Esophagus muscularis mucosa (tissue), 4 donors: ENCODE data around the gene SLC9A4. TPM values are rescaled to one million over a fixed set of nuclear protein-coding genes. Genes with fewer than 3 reads are reported as not detected.

Source experiments
- DNase-seq: peaks from one replicate; pipeline ENCODE4 v3.0.0-alpha.2; 2017; ENCODE audit errors: extremely low spot score
- H3K27ac ChIP-seq, 4 donors: fragments of 200-600 bp; sonication (generic); replicated peaks in 1 of 4; 1 replicate in 3 of 4; 2 replicates in 1 of 4; pipeline ENCODE4 v1.5.1; 2016 to 2019; ENCODE audit warnings: mild to moderate bottlenecking in 1 of 4
- H3K27me3 ChIP-seq, 4 donors: fragments of 200-600 bp; sonication (generic); one replicate each; pipeline versions ENCODE4 v1.5.1 to v1.6.0; 2016 to 2019
- H3K36me3 ChIP-seq, 4 donors: fragments of 200-600 bp; sonication (generic); one replicate each; pipeline ENCODE4 v1.5.1; 2016 to 2019
- H3K4me1 ChIP-seq, 4 donors: fragments of 200-600 bp; sonication (generic); one replicate each; pipeline ENCODE4 v1.5.1; 2016 to 2019
- H3K4me3 ChIP-seq, 4 donors: fragments of 200-600 bp; sonication (generic); 1 replicate in 2 of 4; 2 replicates in 2 of 4; pipeline ENCODE4 v1.5.1; 2016 to 2019; ENCODE audit warnings: mild to moderate bottlenecking in 4 of 4, moderate library complexity in 1 of 4
- H3K9me3 ChIP-seq, 4 donors: fragments of 200-600 bp; sonication (generic); 1 replicate in 3 of 4; 2 replicates in 1 of 4; pipeline ENCODE4 v1.5.1; 2016 to 2019
- CTCF ChIP-seq, 3 experiments: fragments of 200-600 bp in 2 of 3; fragments of 450-650 bp in 1 of 3; sonication (generic) in 2 of 3; IDR thresholded peaks; one replicate each; pipeline ENCODE4 v1.5.1; 2017 to 2019; ENCODE audit warnings: antibody characterized with exemption in 3 of 3, mild to moderate bottlenecking in 2 of 3, moderate library complexity in 1 of 3
- EP300 ChIP-seq: sonication (generic); formaldehyde crosslinking; IDR thresholded peaks from one replicate; pipeline ENCODE4 v1.6.1; 2017; ENCODE audit warnings: antibody characterized with exemption
- POLR2A ChIP-seq: fragments of 450-650 bp; IDR thresholded peaks from one replicate; pipeline ENCODE4 v1.6.1; 2017; ENCODE audit warnings: antibody characterized with exemption, moderate library complexity, mild to moderate bottlenecking, low read depth
- POLR2AphosphoS5 ChIP-seq, 2 donors: sonication (generic); formaldehyde crosslinking; IDR thresholded peaks; one replicate each; pipeline ENCODE4 v1.6.1; 2017; ENCODE audit warnings: antibody characterized with exemption in 2 of 2
- WGBS: methylation state at CpG from one replicate; pipeline ENCODE4 v1.1.5; 2018; 5-methylcytosine and 5-hydroxymethylcytosine counted together
- intact Hi-C: fragments of 100-400 bp; cut with DNase I; formaldehyde crosslinking; loops from one replicate; pipeline ENCODE4 v1.15.1; 2023
- total RNA-seq, 4 donors: library from RNA; depleted of rRNA; stranded (reverse); fragments of >200 nt; gene quantifications; one replicate each; pipeline versions ENCODE4 v1.1.0 to v1.2.1, GENCODE V29; 2016

The SLC9A4 gene
- total RNA-seq, 4 donors from 2014 or later: not detected

GRCh38 chr2:102505290-102505689, 32.3 kb downstream of the SLC9A4 start:
- H3K27me3 ChIP-seq: peaks cover 0 to 18% (median 0%) of the 10 kb centered on the region in 4 donors
- TF ChIP-seq POLR2AphosphoS5 (IDR thresholded peaks at IDR 0.05) (no peak), POLR2A (no peak), EP300 (no peak)
- no peaks in the 10 kb centered on the region for H3K36me3 ChIP-seq
- intact Hi-C loops: no loop called here
- peak; percentile 89 for DNase-seq
- WGBS: 69% methylated on average over 10 of the region's 10 CpGs
- H3K4me1 ChIP-seq: no peaks in the 10 kb centered on the region
- H3K9me3 ChIP-seq: no peaks in the 10 kb centered on the region
- H3K4me3 ChIP-seq: no peak overlapping the region
- no peak overlapping the region for H3K27ac ChIP-seq

GRCh38 chr2:102506743-102507142, 33.7 kb downstream of the SLC9A4 start:
- intact Hi-C loops: no loop called here
- H3K36me3 ChIP-seq: no peaks in the 10 kb centered on the region
- WGBS: 87% methylated on average over 5 of the region's 5 CpGs
- peak; percentile 24 for DNase-seq
- H3K4me3 ChIP-seq: no peak overlapping the region
- no peaks in the 10 kb centered on the region for H3K9me3 ChIP-seq
- no peak for TF ChIP-seq EP300
- TF ChIP-seq POLR2AphosphoS5 (IDR thresholded peaks at IDR 0.05): no peak
- TF ChIP-seq CTCF (IDR thresholded peaks at IDR 0.05): no peak
- no peak for TF ChIP-seq POLR2A
- H3K27ac ChIP-seq: no peak overlapping the region
- peaks cover 0 to 18% (median 0%) of the 10 kb centered on the region in 4 donors for H3K27me3 ChIP-seq
- no peaks in the 10 kb centered on the region for H3K4me1 ChIP-seq

GRCh38 chr2:102508863-102509262, 35.8 kb downstream of the SLC9A4 start:
- Histone ChIP-seq H3K4me3 (no peak overlapping the region), H3K4me1 (no peaks in the 10 kb centered on the region), H3K27ac (no peak overlapping the region), H3K9me3 (no peaks in the 10 kb centered on the region), H3K36me3 (no peaks in the 10 kb centered on the region), H3K27me3 (peaks cover 0 to 13% (median 0%) of the 10 kb centered on the region in 4 donors)
- TF ChIP-seq EP300 (no peak), POLR2AphosphoS5 (IDR thresholded peaks at IDR 0.05) (no peak), CTCF (IDR thresholded peaks at IDR 0.05) (no peak), POLR2A (no peak)
- DNase-seq: no peak
- intact Hi-C loops: no loop called here
- WGBS: 52% methylated on average over 4 of the region's 4 CpGs

- DNase-seq: no peak
- no peaks in the 10 kb centered on the region for H3K36me3 ChIP-seq
- no peak overlapping the region for H3K27ac ChIP-seq
- no peaks in the 10 kb centered on the region for H3K9me3 ChIP-seq
- no peak overlapping the region for H3K4me3 ChIP-seq
- peaks cover 0 to 13% (median 0%) of the 10 kb centered on the region in 4 donors for H3K27me3 ChIP-seq
- 68% methylated on average over 2 of the region's 2 CpGs for WGBS
- intact Hi-C loops: no loop called here
- H3K4me1 ChIP-seq: no peaks in the 10 kb centered on the region
- TF ChIP-seq EP300: no peak
- TF ChIP-seq POLR2A: no peak
- no peak for TF ChIP-seq POLR2AphosphoS5 (IDR thresholded peaks at IDR 0.05)
- TF ChIP-seq CTCF (IDR thresholded peaks at IDR 0.05): no peak
These were observed 36.7 kb downstream of the SLC9A4 start for GRCh38 chr2:102509749-102510148.

- H3K4me1 ChIP-seq: no peaks in the 10 kb centered on the region
- WGBS: 76% methylated on average over 2 of the region's 2 CpGs
- H3K27ac ChIP-seq: no peak overlapping the region
- TF ChIP-seq EP300 (no peak), POLR2AphosphoS5 (IDR thresholded peaks at IDR 0.05) (no peak), POLR2A (no peak), CTCF (IDR thresholded peaks at IDR 0.05) (no peak)
- no peaks in the 10 kb centered on the region for H3K9me3 ChIP-seq
- no peak overlapping the region for H3K4me3 ChIP-seq
- peaks cover 0 to 13% (median 0%) of the 10 kb centered on the region in 4 donors for H3K27me3 ChIP-seq
- H3K36me3 ChIP-seq: no peaks in the 10 kb centered on the region
- intact Hi-C loops: no loop called here
- peak; percentile 37 for DNase-seq
These were observed 38.0 kb downstream of the SLC9A4 start for GRCh38 chr2:102510791-102511575.
